Measurements from ENCODE around the gene FAM199X.

DNA sequence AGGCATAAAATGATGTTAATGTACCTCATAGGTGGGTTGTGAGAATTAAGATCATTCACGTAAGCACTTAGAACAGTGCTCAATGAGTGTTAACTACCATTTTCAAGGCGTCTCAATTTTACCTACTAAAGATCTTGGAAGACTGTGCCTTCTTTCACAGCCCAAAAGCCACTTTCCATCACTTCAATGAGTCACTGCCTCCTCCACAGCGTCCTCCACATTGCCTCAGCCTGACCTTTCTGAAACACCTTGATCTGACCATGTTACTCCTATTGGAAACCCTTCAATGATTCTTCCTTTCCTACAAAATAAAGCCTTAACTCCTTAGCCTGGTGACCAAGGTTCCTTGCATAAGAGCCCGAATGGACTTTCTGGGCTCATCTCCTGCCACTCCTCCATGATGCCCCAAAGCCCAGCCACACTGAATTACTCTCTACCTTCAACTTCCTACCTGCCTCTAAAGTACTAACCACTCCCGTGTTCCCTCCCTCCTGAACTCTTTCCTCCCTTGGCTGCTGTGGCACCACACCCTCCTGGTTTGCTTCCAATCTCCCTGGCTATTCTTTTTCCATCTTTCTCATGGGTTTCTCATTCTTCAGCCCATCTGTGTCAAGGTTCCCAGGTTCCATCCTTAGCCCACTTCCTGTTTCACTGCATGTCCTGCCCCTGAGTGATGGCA, 31.5 kb upstream of the FAM199X start:
- TF ChIP-seq, protein P1, sequence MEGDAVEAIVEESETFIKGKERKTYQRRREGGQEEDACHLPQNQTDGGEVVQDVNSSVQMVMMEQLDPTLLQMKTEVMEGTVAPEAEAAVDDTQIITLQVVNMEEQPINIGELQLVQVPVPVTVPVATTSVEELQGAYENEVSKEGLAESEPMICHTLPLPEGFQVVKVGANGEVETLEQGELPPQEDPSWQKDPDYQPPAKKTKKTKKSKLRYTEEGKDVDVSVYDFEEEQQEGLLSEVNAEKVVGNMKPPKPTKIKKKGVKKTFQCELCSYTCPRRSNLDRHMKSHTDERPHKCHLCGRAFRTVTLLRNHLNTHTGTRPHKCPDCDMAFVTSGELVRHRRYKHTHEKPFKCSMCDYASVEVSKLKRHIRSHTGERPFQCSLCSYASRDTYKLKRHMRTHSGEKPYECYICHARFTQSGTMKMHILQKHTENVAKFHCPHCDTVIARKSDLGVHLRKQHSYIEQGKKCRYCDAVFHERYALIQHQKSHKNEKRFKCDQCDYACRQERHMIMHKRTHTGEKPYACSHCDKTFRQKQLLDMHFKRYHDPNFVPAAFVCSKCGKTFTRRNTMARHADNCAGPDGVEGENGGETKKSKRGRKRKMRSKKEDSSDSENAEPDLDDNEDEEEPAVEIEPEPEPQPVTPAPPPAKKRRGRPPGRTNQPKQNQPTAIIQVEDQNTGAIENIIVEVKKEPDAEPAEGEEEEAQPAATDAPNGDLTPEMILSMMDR (IDR thresholded peaks at IDR 0.05): no peak
- no peak for TF ChIP-seq POLR2A (IDR thresholded peaks at IDR 0.05)

Measured in breast epithelium (tissue), 3 donors.